NB4 (cell line): ENCODE measurements around the gene DNAH2.

Experiments used
- CTCF ChIP-seq: IDR thresholded peaks from one replicate; pipeline ENCODE4 v1.5.1; 2012; ENCODE audit warnings: low read depth, low read length
- POLR2A ChIP-seq: IDR thresholded peaks from 2 replicates; pipeline ENCODE4 v1.6.1; 2011; ENCODE audit warnings: mild to moderate bottlenecking; ENCODE audit not compliant: insufficient read length; ENCODE audit errors: extremely low read depth

- TF ChIP-seq CTCF, result no peak
- TF ChIP-seq POLR2A, result no peak
These were observed 30.1 kb downstream of the DNAH2 start for GRCh38 chr17:7747635-7748071.
